CD4-positive, alpha-beta T cell (primary cell): Measurements from ENCODE around the gene CUL7. TPM values are rescaled to one million over a fixed set of nuclear protein-coding genes. Genes with fewer than 3 reads are reported as not detected.
"Not testable (repeated sequence)": the region's sequence is repeated elsewhere in the genome, so short reads cannot be mapped to it uniquely, and the experiment has no call there.

ENCODE experiments used
- ATAC-seq: fragments of 200-7000 bp; cut with Tn5 transposase; one replicate; pipeline ENCODE4 v1.10.0; 2022; ENCODE audit warnings: mild to moderate bottlenecking; ENCODE audit not compliant: poor library complexity
- CTCF ChIA-PET: fragments of 350-600 bp; sonication (Branson Sonifier 250); formaldehyde crosslinking; loops from one replicate; lab custom pipeline; 2021; ENCODE audit warnings: antibody characterized with exemption, inconsistent platforms; lab: Charles Lee
- POLR2A ChIA-PET: fragments of 350-600 bp; sonication (Branson Sonifier 250); formaldehyde crosslinking; loops from one replicate; lab custom pipeline; 2021; ENCODE audit warnings: antibody characterized with exemption, inconsistent platforms; lab: Charles Lee
- DNase-seq, 14 experiments: peaks; one replicate each; pipeline ENCODE4 v3.0.0-alpha.2; 2013 to 2020; ENCODE audit warnings: mixed read lengths in 2 of 14
- H3K27ac ChIP-seq, 2 donors: one replicate each; pipeline versions ENCODE4 v1.5.1 to v1.7.0; 2013; ENCODE audit warnings: low read length in 2 of 2, low read depth in 1 of 2, mild to moderate bottlenecking in 1 of 2
- H3K27me3 ChIP-seq, 2 experiments: 1 replicate in 1 of 2; 2 replicates in 1 of 2; pipeline versions ENCODE4 v1.6.1 to v1.7.0; 2013; ENCODE audit warnings: low read length in 2 of 2, control low read depth in 1 of 2, mild to moderate bottlenecking in 1 of 2, moderate library complexity in 1 of 2; ENCODE audit not compliant: insufficient read depth in 2 of 2, control insufficient read depth in 1 of 2
- H3K36me3 ChIP-seq: one replicate; pipeline ENCODE4 v1.6.1; 2013; ENCODE audit warnings: low read length, control low read depth; ENCODE audit not compliant: insufficient read depth
- H3K4me1 ChIP-seq: one replicate; pipeline ENCODE4 v1.6.1; 2013; ENCODE audit warnings: low read length, control low read depth; ENCODE audit not compliant: insufficient read depth
- H3K4me3 ChIP-seq: one replicate; pipeline ENCODE4 v1.5.1; 2013; ENCODE audit warnings: mild to moderate bottlenecking, low read length, moderate library complexity
- H3K9me3 ChIP-seq, 2 experiments: 1 replicate in 1 of 2; 2 replicates in 1 of 2; pipeline versions ENCODE4 v1.6.1 to v1.7.0; 2013; ENCODE audit warnings: low read length in 2 of 2, mild to moderate bottlenecking in 2 of 2, control low read depth in 1 of 2, moderate library complexity in 1 of 2; ENCODE audit not compliant: control insufficient read depth in 1 of 2, insufficient read depth in 1 of 2
- H3K27ac Mint-ChIP-seq: one replicate; pipeline ENCODE4 v1.8.0; 2020; ENCODE audit warnings: mixed read lengths
- H3K27me3 Mint-ChIP-seq: one replicate; pipeline ENCODE4 v1.8.0; 2021; ENCODE audit warnings: mixed read lengths
- H3K36me3 Mint-ChIP-seq: one replicate; pipeline ENCODE4 v1.8.0; 2021; ENCODE audit warnings: low read depth, mixed read lengths
- H3K4me1 Mint-ChIP-seq: one replicate; pipeline ENCODE4 v1.8.0; 2021; ENCODE audit warnings: low read depth, mixed read lengths
- H3K4me3 Mint-ChIP-seq: one replicate; pipeline ENCODE4 v1.8.0; 2020; ENCODE audit warnings: mild to moderate bottlenecking, mixed read lengths
- H3K9me3 Mint-ChIP-seq: one replicate; pipeline ENCODE4 v1.8.0; 2020; ENCODE audit warnings: mixed read lengths
- CTCF ChIP-seq: fragments of 200-600 bp; IDR thresholded peaks from one replicate; pipeline ENCODE4 v1.8.0; 2022; ENCODE audit warnings: antibody characterized with exemption, mild to moderate bottlenecking
- intact Hi-C, 2 experiments: fragments of 100-400 bp; cut with DNase I in 1 of 2; cut with micrococcal nuclease in 1 of 2; formaldehyde crosslinking; loops; one replicate each; pipeline versions ENCODE4 v1.15.1 to v1.9.0; 2023 to 2025; cut with DNase I, micrococcal nuclease
- total RNA-seq, 174 experiments: library from RNA in 2 of 174; stranded (reverse) in 2 of 174; gene quantifications; one replicate each; pipeline ENCODE4 v1.2.3 and lab custom pipeline; 2021 to 2026

CUL7 gene
- total RNA-seq, 2 experiments from 2014 or later: 5.9 to 6.9 TPM

DNA sequence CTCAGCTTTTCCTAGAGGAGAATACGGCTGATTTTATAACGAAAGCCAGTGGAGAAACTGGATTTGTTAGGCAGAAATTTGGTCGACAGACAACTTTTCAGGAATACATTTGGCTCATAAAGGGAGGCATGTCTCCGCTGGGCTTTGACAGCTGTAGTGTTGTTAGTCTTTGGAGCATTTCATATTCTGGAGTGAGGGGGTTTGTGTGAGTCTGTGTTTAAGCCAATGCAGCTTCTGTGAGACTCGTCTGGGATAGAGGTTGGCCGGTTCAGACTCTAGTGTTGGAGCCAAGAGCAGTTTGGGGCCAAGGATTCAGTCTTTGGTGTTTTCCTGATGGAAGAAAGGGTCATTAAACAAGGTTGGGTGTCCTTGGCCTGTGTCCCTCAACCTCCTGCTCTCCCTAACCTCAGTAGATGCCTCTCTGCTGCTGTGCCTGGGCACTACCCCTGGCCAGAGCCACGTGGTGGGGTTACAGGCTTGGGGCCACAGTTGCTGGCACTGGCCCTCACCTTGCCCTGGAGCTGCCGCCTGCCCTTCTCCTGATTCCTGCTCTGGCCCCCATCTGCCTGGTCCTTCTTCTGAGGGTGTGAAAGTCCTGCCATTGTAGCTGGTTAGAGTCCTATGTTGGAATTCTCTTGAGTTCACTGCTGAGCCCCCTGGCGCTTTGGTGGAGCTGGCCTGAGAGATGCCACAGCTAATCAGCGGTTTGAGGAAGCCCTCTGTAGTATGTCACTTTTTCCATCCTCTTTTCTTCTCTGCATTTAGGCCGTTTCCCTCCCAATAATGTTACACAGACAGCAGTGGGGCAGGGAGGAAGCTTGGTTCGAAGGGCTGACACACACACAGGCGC is 29.4 kb upstream of the CUL7 start:
- POLR2A ChIA-PET: no interaction called here
- Histone ChIP-seq H3K27me3 (no peaks in the 10 kb centered on the region), H3K4me3 (no peak overlapping the region), H3K27ac (no peak overlapping the region), H3K36me3 (no peaks in the 10 kb centered on the region), H3K9me3 (no peaks in the 10 kb centered on the region), H3K4me1 (no peaks in the 10 kb centered on the region)
- H3K9me3 Mint-ChIP-seq: no peaks in the 10 kb centered on the region
- CTCF ChIA-PET: no interaction called here
- H3K4me1 Mint-ChIP-seq: peaks cover 3% of the 10 kb centered on the region
- H3K36me3 Mint-ChIP-seq: no peaks in the 10 kb centered on the region
- peaks cover 8% of the 10 kb centered on the region for H3K27me3 Mint-ChIP-seq
- no peak overlapping the region for H3K4me3 Mint-ChIP-seq
- intact Hi-C loops: no loop called here
- ATAC-seq (no peak), DNase-seq (no peak)
- H3K27ac Mint-ChIP-seq: no peak overlapping the region
- TF ChIP-seq CTCF: no peak

- H3K36me3 ChIP-seq, POLR2A ChIA-PET, intact Hi-C loops: not testable (repeated sequence)
Observed at GRCh38 chr6:43081922-43082321, 28.3 kb upstream of the CUL7 start.

DNA sequence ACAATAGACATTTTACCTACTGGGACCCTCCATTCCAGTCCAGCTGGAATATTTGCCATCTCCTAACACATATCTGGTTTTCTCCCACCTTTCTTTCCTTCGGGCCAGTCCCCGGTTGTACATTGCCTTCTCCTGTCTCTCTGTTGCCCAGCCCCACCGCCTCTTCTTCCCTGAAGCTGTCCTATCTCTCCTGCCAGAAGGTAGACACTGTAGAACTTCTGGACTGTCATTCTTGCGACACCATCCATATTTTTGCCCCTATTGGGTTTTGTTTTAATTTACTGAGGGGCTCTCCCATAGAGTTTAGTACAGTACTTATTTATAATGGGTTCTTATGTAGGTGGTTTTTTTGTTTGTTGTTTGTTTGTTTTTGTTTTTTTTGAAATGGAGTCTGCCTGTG is 27.4 kb upstream of the CUL7 start:
- Mint-ChIP-seq H3K4me3 (no peak overlapping the region), H3K9me3 (no peaks in the 10 kb centered on the region), H3K36me3 (no peaks in the 10 kb centered on the region), H3K27ac (no peak overlapping the region), H3K27me3 (peaks cover 13% of the 10 kb centered on the region), H3K4me1 (peaks cover 8% of the 10 kb centered on the region)
- intact Hi-C loops: no loop called here
- ChIA-PET POLR2A (no interaction called here), CTCF (no interaction called here)
- H3K36me3 ChIP-seq: no peaks in the 10 kb centered on the region
- H3K27me3 ChIP-seq: peaks cover 15 to 16% of the 10 kb centered on the region in 2 experiments
- DNase-seq (no peak), ATAC-seq (no peak)
- no peak overlapping the region for H3K4me3 ChIP-seq
- H3K27ac ChIP-seq: no peak overlapping the region
- H3K4me1 ChIP-seq: peaks cover 12% of the 10 kb centered on the region
- no peaks in the 10 kb centered on the region for H3K9me3 ChIP-seq
- TF ChIP-seq CTCF: no peak

More at GRCh38 chr6:43081922-43082321, 28.3 kb upstream of the CUL7 start:
- H3K27ac Mint-ChIP-seq, H3K27ac ChIP-seq, H3K4me3 ChIP-seq, ATAC-seq, H3K4me1 ChIP-seq, H3K4me1 Mint-ChIP-seq, H3K9me3 ChIP-seq, DNase-seq, CTCF ChIA-PET, H3K36me3 Mint-ChIP-seq, H3K9me3 Mint-ChIP-seq: not testable (repeated sequence)
- peaks cover 9 to 10% of the 10 kb centered on the region in 2 experiments for H3K27me3 ChIP-seq
- Mint-ChIP-seq H3K27me3 (peaks cover 13% of the 10 kb centered on the region), H3K4me3 (peak overlapping the region; percentile 15)
